Activated gamma-delta T cell treated with Interleukin-2 at 50 U/mL for 16 hours (primary cell): ENCODE results near the gene NDUFAF8.

ENCODE experiments used
- DNase-seq: peaks from one replicate; pipeline ENCODE4 v3.0.0-alpha.2; 2020

NDUFAF8 gene

GRCh38 chr17:81238815-81239713 is at the start of gene NDUFAF8, which contains the start of gene TEPSIN:
Gene NDUFAF8, plus strand, starts transcription at chr17:81239318. Its CDS starts 46 bp downstream, at chr17:81239364.
Gene TEPSIN, minus strand, starts transcription at chr17:81239055. Its CDS starts 22 bp downstream, at chr17:81239033.
- DNase-seq: peak; percentile 94

- DNase-seq: no peak
Measured at GRCh38 chr17:81189670-81190530, 49.2 kb upstream of the NDUFAF8 start.

- DNase-seq: no peak
Measured at GRCh38 chr17:81190591-81190990, 48.5 kb upstream of the NDUFAF8 start.

- no peak for DNase-seq
Measured at GRCh38 chr17:81191116-81191515, 48.0 kb upstream of the NDUFAF8 start.

- no peak for DNase-seq
Measured at GRCh38 chr17:81191646-81192045, 47.5 kb upstream of the NDUFAF8 start.

- no peak for DNase-seq
Measured at GRCh38 chr17:81192386-81193050, 46.6 kb upstream of the NDUFAF8 start.

- no peak for DNase-seq
Measured at GRCh38 chr17:81193051-81193410, 46.1 kb upstream of the NDUFAF8 start.

- no peak for DNase-seq
Measured at GRCh38 chr17:81193470-81194224, 45.5 kb upstream of the NDUFAF8 start.

GRCh38 chr17:81194225-81194760 is 44.8 kb upstream of the NDUFAF8 start:
- no peak for DNase-seq

- DNase-seq: no peak
Measured at GRCh38 chr17:81194941-81195901, 43.9 kb upstream of the NDUFAF8 start.

GRCh38 chr17:81195941-81196495 is 43.1 kb upstream of the NDUFAF8 start:
- DNase-seq: no peak

GRCh38 chr17:81196505-81197408 is 42.4 kb upstream of the NDUFAF8 start:
- no peak for DNase-seq

- DNase-seq: no peak
Measured at GRCh38 chr17:81197409-81197795, 41.7 kb upstream of the NDUFAF8 start.

GRCh38 chr17:81197831-81198490 is 41.2 kb upstream of the NDUFAF8 start:
- no peak for DNase-seq

- no peak for DNase-seq
Measured at GRCh38 chr17:81198826-81199481, 40.2 kb upstream of the NDUFAF8 start.

- no peak for DNase-seq
Measured at GRCh38 chr17:81199482-81199830, 39.7 kb upstream of the NDUFAF8 start.

- no peak for DNase-seq
Measured at GRCh38 chr17:81200201-81200600, 38.9 kb upstream of the NDUFAF8 start.
